Measurements from ENCODE around the gene SNX33. TPM values are rescaled to one million over a fixed set of nuclear protein-coding genes. Genes with fewer than 3 reads are reported as not detected.

SNX33 gene
- total and polyA plus RNA-seq, 2 of the 13 experiments (the other 11 are each of a cell fraction or from before 2014, with no cell fraction given) = 11.0 to 11.6 TPM

DNA sequence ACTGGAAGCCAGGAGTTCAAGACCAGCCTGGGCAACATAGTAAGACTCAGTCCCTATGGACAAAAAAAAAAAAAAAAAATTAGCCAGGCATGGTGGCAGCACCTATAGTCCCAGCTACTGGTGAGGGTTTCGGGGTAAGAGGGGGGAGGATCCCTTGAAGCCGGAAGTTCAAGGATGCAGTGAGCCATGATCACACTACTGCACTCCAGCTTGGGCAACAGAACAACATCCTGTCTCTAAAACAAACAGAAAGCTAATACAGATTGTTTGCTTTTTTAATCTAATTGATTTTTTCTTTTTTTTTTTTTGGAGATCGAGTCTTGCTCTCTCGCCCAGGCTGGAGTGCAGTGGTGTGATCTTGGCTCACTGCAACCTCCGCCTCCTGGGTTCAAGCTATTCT, 6.1 kb upstream of the SNX33 start (continued):
- TF ChIP-seq, protein P1, sequence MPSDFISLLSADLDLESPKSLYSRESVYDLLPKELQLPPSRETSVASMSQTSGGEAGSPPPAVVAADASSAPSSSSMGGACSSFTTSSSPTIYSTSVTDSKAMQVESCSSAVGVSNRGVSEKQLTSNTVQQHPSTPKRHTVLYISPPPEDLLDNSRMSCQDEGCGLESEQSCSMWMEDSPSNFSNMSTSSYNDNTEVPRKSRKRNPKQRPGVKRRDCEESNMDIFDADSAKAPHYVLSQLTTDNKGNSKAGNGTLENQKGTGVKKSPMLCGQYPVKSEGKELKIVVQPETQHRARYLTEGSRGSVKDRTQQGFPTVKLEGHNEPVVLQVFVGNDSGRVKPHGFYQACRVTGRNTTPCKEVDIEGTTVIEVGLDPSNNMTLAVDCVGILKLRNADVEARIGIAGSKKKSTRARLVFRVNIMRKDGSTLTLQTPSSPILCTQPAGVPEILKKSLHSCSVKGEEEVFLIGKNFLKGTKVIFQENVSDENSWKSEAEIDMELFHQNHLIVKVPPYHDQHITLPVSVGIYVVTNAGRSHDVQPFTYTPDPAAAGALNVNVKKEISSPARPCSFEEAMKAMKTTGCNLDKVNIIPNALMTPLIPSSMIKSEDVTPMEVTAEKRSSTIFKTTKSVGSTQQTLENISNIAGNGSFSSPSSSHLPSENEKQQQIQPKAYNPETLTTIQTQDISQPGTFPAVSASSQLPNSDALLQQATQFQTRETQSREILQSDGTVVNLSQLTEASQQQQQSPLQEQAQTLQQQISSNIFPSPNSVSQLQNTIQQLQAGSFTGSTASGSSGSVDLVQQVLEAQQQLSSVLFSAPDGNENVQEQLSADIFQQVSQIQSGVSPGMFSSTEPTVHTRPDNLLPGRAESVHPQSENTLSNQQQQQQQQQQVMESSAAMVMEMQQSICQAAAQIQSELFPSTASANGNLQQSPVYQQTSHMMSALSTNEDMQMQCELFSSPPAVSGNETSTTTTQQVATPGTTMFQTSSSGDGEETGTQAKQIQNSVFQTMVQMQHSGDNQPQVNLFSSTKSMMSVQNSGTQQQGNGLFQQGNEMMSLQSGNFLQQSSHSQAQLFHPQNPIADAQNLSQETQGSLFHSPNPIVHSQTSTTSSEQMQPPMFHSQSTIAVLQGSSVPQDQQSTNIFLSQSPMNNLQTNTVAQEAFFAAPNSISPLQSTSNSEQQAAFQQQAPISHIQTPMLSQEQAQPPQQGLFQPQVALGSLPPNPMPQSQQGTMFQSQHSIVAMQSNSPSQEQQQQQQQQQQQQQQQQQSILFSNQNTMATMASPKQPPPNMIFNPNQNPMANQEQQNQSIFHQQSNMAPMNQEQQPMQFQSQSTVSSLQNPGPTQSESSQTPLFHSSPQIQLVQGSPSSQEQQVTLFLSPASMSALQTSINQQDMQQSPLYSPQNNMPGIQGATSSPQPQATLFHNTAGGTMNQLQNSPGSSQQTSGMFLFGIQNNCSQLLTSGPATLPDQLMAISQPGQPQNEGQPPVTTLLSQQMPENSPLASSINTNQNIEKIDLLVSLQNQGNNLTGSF (CRISPR knock-in tag; IDR thresholded peaks at IDR 0.05) = no peak
- TF ChIP-seq ELF1 (CRISPR knock-in tag; IDR thresholded peaks at IDR 0.05) = no peak
- TF ChIP-seq, protein P2, sequence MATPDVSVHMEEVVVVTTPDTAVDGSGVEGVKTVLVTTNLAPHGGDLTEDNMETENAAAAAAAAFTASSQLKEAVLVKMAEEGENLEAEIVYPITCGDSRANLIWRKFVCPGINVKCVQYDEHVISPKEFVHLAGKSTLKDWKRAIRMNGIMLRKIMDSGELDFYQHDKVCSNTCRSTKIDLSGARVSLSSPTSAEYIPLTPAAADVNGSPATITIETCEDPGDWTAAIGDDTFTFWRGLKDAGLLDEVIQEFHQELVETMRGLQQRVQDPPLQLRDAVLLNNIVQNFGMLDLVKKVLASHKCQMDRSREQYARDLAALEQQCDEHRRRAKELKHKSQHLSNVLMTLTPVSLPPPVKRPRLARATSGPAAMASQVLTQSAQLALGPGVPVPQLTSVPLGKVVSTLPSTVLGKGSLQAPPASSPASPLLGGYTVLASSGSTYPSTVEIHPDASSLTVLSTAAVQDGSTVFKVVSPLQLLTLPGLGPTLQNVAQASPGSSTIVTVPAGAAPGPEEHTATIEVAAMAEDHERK (CRISPR knock-in tag; IDR thresholded peaks at IDR 0.05; ENCODE audit: low read depth) = no peak
- 0 out of 2 replicates have a peak, but pooled peaks have one; percentile 20 for TF ChIP-seq PITX1 (CRISPR knock-in tag; IDR thresholded peaks at IDR 0.05)
- TF ChIP-seq, protein P3, sequence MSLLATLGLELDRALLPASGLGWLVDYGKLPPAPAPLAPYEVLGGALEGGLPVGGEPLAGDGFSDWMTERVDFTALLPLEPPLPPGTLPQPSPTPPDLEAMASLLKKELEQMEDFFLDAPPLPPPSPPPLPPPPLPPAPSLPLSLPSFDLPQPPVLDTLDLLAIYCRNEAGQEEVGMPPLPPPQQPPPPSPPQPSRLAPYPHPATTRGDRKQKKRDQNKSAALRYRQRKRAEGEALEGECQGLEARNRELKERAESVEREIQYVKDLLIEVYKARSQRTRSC (CRISPR knock-in tag; IDR thresholded peaks at IDR 0.05; ENCODE audit: low read depth) = no peak
- TF ChIP-seq, protein P4, sequence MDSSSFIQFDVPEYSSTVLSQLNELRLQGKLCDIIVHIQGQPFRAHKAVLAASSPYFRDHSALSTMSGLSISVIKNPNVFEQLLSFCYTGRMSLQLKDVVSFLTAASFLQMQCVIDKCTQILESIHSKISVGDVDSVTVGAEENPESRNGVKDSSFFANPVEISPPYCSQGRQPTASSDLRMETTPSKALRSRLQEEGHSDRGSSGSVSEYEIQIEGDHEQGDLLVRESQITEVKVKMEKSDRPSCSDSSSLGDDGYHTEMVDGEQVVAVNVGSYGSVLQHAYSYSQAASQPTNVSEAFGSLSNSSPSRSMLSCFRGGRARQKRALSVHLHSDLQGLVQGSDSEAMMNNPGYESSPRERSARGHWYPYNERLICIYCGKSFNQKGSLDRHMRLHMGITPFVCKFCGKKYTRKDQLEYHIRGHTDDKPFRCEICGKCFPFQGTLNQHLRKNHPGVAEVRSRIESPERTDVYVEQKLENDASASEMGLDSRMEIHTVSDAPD (CRISPR knock-in tag; IDR thresholded peaks at IDR 0.05) = no peak
- no peak for TF ChIP-seq NFRKB (IDR thresholded peaks at IDR 0.05)
- TF ChIP-seq ZFP1 (CRISPR knock-in tag; IDR thresholded peaks at IDR 0.05) = no peak
- TF ChIP-seq, protein P5, sequence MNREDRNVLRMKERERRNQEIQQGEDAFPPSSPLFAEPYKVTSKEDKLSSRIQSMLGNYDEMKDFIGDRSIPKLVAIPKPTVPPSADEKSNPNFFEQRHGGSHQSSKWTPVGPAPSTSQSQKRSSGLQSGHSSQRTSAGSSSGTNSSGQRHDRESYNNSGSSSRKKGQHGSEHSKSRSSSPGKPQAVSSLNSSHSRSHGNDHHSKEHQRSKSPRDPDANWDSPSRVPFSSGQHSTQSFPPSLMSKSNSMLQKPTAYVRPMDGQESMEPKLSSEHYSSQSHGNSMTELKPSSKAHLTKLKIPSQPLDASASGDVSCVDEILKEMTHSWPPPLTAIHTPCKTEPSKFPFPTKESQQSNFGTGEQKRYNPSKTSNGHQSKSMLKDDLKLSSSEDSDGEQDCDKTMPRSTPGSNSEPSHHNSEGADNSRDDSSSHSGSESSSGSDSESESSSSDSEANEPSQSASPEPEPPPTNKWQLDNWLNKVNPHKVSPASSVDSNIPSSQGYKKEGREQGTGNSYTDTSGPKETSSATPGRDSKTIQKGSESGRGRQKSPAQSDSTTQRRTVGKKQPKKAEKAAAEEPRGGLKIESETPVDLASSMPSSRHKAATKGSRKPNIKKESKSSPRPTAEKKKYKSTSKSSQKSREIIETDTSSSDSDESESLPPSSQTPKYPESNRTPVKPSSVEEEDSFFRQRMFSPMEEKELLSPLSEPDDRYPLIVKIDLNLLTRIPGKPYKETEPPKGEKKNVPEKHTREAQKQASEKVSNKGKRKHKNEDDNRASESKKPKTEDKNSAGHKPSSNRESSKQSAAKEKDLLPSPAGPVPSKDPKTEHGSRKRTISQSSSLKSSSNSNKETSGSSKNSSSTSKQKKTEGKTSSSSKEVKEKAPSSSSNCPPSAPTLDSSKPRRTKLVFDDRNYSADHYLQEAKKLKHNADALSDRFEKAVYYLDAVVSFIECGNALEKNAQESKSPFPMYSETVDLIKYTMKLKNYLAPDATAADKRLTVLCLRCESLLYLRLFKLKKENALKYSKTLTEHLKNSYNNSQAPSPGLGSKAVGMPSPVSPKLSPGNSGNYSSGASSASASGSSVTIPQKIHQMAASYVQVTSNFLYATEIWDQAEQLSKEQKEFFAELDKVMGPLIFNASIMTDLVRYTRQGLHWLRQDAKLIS (CRISPR knock-in tag; IDR thresholded peaks at IDR 0.05) = no peak
- TF ChIP-seq ZNF614 (CRISPR knock-in tag; IDR thresholded peaks at IDR 0.05; ENCODE audit: borderline replicate concordance) = no peak
- TF ChIP-seq ZSCAN12 (CRISPR knock-in tag; IDR thresholded peaks at IDR 0.05) = no peak
- no peak for TF ChIP-seq JUN (CRISPR knock-in tag; IDR thresholded peaks at IDR 0.05)
- TF ChIP-seq ZNF30 (CRISPR knock-in tag; IDR thresholded peaks at IDR 0.05) = no peak
- peak; percentile 61; the same call in 1 of the 2 replicates for TF ChIP-seq MIXL1 (CRISPR knock-in tag; IDR thresholded peaks at IDR 0.05)
- no peak for TF ChIP-seq MAF1 (CRISPR knock-in tag; IDR thresholded peaks at IDR 0.05; ENCODE audit: borderline replicate concordance)
- TF ChIP-seq ETV5 (CRISPR knock-in tag; IDR thresholded peaks at IDR 0.05; ENCODE audit: borderline replicate concordance) = peak; percentile 86; the same call in 1 of the 2 replicates
- TF ChIP-seq SRY (CRISPR knock-in tag; IDR thresholded peaks at IDR 0.05) = no peak
- TF ChIP-seq GABPB1 (CRISPR knock-in tag; IDR thresholded peaks at IDR 0.05) = peak; percentile 65
- TF ChIP-seq RXRB (CRISPR knock-in tag; IDR thresholded peaks at IDR 0.05; ENCODE audit: borderline replicate concordance) = 0 out of 2 replicates have a peak, but pooled peaks have one; percentile 37
- no peak for TF ChIP-seq ZNF543 (CRISPR knock-in tag; IDR thresholded peaks at IDR 0.05)
